Nephron progenitor cell (in vitro differentiated cells): ENCODE results near the gene BTBD2.

Source experiments
- DNase-seq: peaks from one replicate; pipeline ENCODE4 v3.0.0; 2021
- H3K27ac Mint-ChIP-seq: 2 replicates; pipeline ENCODE4 v1.8.0; 2021; ENCODE audit warnings: mild to moderate bottlenecking, moderate library complexity, mixed read lengths
- H3K27me3 Mint-ChIP-seq: 2 replicates; pipeline ENCODE4 v1.8.0; 2021; ENCODE audit warnings: mild to moderate bottlenecking, low read depth, mixed read lengths; ENCODE audit not compliant: poor library complexity
- H3K36me3 Mint-ChIP-seq: 2 replicates; pipeline ENCODE4 v1.8.0; 2021; ENCODE audit warnings: low read depth, mixed read lengths
- H3K4me1 Mint-ChIP-seq: 2 replicates; pipeline ENCODE4 v1.8.0; 2021; ENCODE audit warnings: mixed read lengths
- H3K4me3 Mint-ChIP-seq: 2 replicates; pipeline ENCODE4 v1.8.0; 2021; ENCODE audit warnings: mild to moderate bottlenecking, moderate library complexity, mixed read lengths
- H3K9me3 Mint-ChIP-seq: 2 replicates; pipeline ENCODE4 v1.8.0; 2021; ENCODE audit warnings: mild to moderate bottlenecking, moderate library complexity, mixed read lengths
- CTCF ChIP-seq: fragments of 200-600 bp; sonication (generic); IDR thresholded peaks from 2 replicates; pipeline ENCODE4 v1.5.0; 2021; ENCODE audit warnings: antibody characterized with exemption

The BTBD2 gene

GRCh38 chr19:1974381-1975161, 40.9 kb downstream of the BTBD2 start:
- TF ChIP-seq CTCF, result no peak
- Mint-ChIP-seq H3K27me3 (peaks cover 5% of the 10 kb centered on the region), H3K4me3 (no peak overlapping the region), H3K27ac (peak overlapping the region; percentile 25), H3K36me3 (peaks cover 22% of the 10 kb centered on the region), H3K4me1 (no peaks in the 10 kb centered on the region), H3K9me3 (no peaks in the 10 kb centered on the region)
- DNase-seq, result no peak

- no peak overlapping the region for H3K27ac Mint-ChIP-seq
- no peak for DNase-seq
- peaks cover 22% of the 10 kb centered on the region for H3K36me3 Mint-ChIP-seq
- TF ChIP-seq CTCF, result no peak
- H3K4me1 Mint-ChIP-seq, result peaks cover 4% of the 10 kb centered on the region
- peaks cover 5% of the 10 kb centered on the region for H3K27me3 Mint-ChIP-seq
- no peaks in the 10 kb centered on the region for H3K9me3 Mint-ChIP-seq
- no peak overlapping the region for H3K4me3 Mint-ChIP-seq
Measured at GRCh38 chr19:1970806-1971502, 44.6 kb downstream of the BTBD2 start.

- no peak for DNase-seq
- Mint-ChIP-seq H3K4me3 (no peak overlapping the region), H3K36me3 (peaks cover 21% of the 10 kb centered on the region), H3K27me3 (peaks cover 5% of the 10 kb centered on the region), H3K9me3 (no peaks in the 10 kb centered on the region), H3K27ac (no peak overlapping the region), H3K4me1 (peaks cover 6% of the 10 kb centered on the region)
- TF ChIP-seq CTCF, result no peak
Measured at GRCh38 chr19:1970003-1970805, 45.3 kb downstream of the BTBD2 start.

- Mint-ChIP-seq H3K9me3 (no peaks in the 10 kb centered on the region), H3K27ac (peak overlapping the region; percentile 94), H3K4me1 (peaks cover 6% of the 10 kb centered on the region), H3K4me3 (no peak overlapping the region), H3K36me3 (peaks cover 21% of the 10 kb centered on the region), H3K27me3 (peaks cover 5% of the 10 kb centered on the region)
- no peak for TF ChIP-seq CTCF
- no peak for DNase-seq
Measured at GRCh38 chr19:1969176-1970002, 46.1 kb downstream of the BTBD2 start.

GRCh38 chr19:1968279-1969175, 47.0 kb downstream of the BTBD2 start:
- no peaks in the 10 kb centered on the region for H3K9me3 Mint-ChIP-seq

More at GRCh38 chr19:1968279-1969175, 47.0 kb downstream of the BTBD2 start:
- H3K27me3 Mint-ChIP-seq, result peaks cover 5% of the 10 kb centered on the region
- no peak for DNase-seq
- no peak for TF ChIP-seq CTCF
- peaks cover 15% of the 10 kb centered on the region for H3K36me3 Mint-ChIP-seq
- peaks cover 6% of the 10 kb centered on the region for H3K4me1 Mint-ChIP-seq
- H3K4me3 Mint-ChIP-seq, result no peak overlapping the region
- no peak overlapping the region for H3K27ac Mint-ChIP-seq
